ENCODE results near the gene SCARB1.

Gene SCARB1

DNA sequence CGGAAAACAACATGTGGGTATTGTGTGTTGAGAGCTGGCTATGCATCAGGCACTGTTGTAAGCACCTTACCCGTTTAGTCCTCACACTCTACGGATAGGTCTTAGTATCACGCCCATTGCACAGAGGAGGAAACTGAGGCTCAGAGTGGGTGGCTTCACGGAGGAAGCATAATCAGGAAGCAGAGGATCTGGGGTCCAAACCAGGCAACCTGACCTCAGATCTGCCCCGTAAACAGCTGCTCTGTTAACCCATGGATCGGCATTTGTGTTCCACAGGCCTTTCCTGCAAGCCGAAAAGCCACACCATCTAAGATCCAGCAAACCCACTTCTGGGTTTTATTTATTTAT is 107.9 kb downstream of the SCARB1 start:
- no peak for DNase-seq

DNA sequence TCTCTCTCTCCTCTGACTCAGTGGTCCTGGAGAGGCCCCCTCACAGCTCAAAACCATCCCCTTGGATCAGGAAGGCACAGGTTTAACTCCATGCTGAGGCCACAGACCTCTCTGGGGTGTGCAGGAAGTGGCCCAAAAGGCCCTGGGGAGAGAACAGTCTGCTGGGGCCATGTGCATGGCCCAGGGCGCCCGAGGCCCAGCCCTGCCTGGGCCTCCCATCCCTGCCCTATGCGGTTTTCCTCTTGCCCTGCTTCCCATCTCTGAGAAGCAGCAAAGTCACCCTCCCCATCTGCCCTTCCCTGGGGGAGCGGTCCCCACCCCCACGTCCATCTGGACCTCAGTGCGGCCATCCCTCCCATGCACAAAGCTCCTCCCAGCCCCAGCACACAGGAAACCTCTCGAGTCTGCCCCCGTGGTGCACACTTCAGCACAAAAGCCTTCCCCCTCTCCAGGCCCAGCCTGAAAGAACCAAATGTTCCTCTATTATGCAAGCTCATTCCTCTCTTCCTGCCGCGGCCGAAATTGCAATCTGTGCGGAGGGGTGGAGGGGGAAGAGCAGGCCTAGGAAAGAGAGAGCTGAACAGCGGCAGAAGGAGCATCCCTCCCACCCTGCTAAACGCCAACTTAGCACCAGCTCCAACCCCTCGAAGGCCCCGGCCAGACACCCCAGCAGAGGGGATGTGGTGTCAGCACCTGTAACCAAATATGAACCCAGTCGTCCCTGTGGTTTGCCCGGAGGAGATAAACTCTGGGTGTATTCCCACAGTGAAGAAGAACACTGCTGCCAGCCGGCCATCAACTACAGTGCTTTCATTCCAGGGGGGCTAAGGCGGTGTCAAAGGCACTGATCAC is 108.5 kb downstream of the SCARB1 start:
- DNase-seq = peak; percentile 89

DNA sequence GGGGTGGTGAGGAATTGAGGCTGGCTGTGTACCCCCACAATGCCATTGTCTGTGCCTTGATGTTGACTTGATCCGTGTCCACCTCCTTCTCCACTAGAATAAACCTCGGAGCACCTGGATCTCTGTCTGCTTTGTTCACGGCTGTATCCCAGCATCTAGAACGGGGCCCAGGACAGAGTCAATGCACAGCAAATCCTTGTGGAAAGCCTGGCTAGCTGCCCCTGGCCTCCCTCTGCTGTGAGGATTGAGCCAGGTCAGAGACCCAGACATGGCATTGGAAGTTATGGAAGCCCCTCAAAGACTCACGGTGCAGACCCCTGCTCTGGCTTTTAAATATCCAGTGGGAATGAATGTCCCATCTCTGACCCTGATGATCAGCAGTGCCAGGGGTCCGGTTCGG is 109.2 kb downstream of the SCARB1 start:
- DNase-seq = no peak

GRCh38 chr12:124753993-124754392 is 109.7 kb downstream of the SCARB1 start:
- DNase-seq = no peak

GRCh38 chr12:124753228-124753591 is 110.5 kb downstream of the SCARB1 start:
- no peak for DNase-seq

DNA sequence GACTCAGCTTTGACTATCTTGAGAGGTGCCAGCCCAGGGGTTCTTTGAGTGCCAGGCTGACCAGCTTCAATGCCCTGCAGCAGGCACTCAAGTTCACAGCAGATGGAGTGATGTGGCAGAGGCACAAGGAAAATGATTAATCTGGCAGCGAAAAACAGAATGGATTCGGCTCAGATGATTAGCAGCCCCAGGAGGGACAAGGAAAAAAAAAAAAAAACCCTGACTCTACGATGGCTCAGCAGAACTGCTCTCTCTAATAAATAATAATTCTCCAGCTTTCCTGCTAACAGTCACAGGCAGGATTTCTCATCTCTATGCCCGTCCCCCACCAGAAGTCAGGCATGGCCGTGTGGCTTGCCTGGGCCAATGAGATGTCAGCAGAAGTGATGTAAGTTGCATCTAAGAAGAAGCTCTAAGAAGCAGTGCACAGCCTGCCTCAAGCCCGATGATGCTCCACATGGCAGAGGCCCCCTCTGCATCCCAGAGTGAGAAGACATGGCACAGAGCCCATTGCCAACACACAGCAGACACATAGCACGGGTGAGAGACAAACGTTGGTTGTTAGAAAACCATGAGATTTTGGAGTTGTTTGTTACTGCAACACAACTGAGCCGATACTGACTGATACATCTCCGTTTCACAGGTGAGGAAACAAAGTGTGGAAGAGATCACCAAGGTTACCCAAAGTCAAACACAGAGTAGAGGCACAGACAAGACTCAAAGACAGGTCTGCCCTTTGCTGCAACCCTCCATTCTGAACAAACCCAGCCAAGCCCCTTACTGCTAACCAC is 111.0 kb downstream of the SCARB1 start:
- no peak for DNase-seq

DNA sequence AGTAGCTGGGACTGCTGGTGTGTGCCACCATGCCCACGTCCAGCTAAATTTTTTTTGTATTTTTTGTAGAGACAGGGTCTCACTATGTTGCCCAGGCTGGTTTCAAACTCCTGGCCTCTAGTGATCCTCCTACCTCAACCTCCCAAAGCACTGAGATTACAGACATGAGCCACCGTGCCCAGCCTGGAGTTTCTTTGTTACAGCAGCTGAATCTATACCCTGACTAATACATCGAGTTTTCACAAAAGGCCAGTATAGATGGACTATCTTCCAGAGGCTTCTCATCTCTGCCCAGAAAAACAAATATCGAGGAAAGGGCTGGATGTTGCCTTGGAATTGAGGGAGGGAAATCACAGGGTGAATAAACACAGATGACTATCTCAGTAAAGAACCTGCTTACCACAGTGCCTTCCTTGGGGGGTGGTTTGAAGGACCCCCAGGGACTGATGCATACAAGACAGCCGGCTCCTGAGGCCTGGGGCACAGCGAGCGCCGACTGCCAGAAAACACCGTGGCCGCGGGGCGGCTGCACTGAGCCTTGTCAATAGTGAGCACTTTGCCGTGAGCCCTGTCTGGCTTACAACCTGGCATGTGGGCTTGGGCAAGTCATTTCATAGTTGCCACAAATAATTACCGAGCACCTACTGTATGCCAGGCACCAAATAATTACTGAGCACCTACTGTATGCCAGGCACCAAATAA is 111.9 kb downstream of the SCARB1 start:
- DNase-seq = no peak

DNA sequence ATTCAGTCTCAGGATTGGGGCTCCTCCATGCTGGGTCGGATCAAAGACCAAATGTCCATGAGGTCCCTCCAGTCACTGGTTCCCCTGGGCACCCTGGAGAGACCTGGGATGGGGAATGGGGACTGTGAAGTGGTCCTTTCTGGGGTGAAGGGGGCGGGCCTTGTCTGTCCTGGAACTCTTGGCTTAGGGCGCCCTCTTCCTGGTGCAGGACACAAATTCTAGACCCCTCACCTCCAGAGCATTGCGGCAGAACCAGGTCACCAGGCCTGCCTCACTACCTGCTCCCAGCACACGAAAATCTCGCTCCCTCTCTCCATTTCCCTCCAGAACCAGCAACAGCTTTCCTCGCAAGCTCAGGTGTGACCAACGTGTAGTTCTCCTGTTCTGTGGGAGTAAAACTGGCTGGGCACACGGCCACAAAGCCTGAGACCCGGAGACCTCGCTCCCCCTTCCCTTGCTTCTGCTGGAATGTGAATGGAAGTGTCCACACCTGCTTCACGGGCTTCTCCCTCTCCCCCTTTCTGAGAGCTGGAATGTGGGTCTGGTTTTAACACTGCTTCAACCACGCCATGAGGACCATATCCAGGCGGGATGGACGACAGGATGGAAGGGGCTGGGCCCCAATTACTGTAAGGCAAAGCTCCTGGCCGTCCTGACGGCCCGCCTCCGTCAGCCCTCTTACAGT is 112.7 kb downstream of the SCARB1 start:
- DNase-seq = no peak

DNA sequence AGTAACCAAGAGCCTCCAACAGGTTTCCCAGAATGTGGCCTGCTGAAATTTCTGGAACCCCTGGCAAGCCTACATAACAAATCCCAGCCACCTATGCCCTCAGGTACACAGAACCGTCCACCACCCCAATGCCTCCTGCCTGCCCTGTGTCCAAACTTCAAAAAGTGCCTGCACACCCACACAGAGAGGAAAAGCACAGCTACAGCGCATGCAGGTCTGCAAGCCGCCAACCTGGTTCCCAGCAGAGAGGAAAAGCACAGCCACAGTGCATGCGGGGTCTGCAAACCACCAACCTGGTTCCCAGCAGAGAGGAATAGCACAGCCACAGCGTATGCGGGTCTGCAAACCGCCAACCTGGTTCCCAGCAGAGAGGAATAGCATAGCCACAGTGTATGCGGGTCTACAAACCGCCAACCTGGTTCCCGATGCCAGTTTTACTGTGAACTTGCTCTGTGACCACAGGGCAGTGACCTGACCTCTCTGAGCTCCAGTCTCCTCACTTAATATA is 113.5 kb downstream of the SCARB1 start:
- DNase-seq = no peak

DNA sequence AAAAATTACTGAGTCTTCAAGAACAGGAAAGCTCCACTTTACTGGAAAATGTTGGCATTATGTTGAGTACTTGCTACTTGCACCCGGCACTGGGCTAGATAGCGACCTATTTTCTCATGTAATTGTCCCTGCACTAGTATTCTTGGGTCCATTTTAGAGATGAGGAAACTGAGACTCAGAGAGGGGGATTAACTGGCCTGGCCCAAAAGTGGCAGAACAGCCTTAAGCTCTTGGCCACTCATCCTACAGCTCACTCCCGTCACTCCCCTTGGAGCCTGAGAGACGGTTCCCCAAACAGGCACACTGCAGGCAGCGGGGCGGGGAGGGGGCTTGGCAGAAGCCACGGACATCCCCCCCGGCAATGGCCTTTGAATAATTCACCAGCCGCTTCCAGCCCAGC is 113.9 kb downstream of the SCARB1 start:
- DNase-seq = no peak

- DNase-seq = no peak
These were observed 116.1 kb downstream of the SCARB1 start for GRCh38 chr12:124747426-124748161.

DNA sequence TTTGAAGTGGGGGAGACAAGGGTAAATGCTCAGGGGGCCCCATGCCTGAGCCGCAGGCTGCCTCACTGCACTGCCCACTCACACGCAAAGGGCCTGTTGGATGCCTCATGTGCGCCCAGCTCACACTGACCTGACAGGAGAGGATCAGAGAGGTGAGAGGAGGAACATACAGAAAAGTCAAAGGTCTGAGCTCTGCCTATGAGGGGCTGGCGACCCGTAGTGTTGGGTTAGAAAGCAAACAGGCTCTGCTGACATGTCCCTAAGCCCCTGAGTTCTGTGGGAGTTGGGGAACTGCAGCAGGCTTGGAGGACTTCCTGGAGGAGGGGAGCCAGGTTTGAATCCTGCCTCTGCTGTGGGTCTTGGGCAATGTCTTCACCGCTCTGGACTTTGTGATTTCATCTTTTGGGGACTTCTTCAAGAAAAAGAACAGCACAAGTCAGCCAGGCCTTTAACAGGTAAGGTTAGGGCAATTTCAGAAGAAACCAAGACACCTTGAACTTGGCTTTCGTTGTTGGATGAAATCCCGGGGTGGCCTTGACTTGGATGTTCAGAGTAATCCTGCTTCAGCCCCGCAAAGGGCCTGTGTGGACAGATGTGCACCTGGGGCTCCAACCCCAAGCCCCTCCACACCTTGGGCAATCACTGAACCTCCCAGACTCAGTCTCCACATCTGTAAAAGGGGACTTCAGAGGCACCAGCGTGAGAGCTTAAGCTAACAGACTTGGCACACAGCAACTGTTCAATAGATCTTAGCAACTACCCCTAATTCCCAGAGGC is 116.8 kb downstream of the SCARB1 start:
- no peak for DNase-seq

DNA sequence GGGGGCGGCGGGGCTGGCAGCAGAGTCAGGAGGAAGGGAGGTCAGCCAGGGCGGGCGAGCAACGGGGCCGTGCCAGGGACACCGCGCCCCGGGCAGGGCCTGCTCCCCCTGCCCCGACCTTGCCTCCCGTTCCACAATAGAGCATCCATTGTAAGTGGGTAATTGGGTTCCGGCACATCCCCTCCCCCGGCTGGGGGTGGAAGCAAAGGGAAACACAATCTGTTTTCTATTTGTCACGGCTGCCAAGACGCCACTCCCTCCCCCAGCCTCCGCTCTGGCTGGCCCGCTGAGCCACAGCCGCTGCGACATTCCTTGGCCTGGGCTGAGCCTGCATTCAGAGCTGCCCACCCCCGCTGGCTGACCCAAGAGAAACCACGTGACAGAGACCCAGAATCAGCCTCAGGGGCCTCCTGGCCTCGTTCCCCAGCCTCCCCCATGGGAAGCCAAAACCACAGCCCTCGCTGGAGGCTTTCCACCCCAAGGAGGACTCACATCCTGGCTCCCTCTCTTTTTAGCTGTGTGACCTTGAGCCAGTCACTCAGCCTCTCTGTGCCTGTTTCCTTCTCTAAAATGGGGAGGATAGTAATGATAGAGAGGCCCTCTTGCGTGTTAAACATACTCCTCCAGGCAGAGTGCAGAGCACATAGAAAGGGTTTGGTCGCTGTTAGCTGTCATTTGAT is 117.6 kb downstream of the SCARB1 start:
- peak; percentile 45 for DNase-seq

GRCh38 chr12:124745465-124745890 is 118.2 kb downstream of the SCARB1 start:
- DNase-seq = no peak

- DNase-seq = no peak
These were observed 118.8 kb downstream of the SCARB1 start for GRCh38 chr12:124744659-124745464.

GRCh38 chr12:124744273-124744640 is 119.4 kb downstream of the SCARB1 start:
- no peak for DNase-seq

DNA sequence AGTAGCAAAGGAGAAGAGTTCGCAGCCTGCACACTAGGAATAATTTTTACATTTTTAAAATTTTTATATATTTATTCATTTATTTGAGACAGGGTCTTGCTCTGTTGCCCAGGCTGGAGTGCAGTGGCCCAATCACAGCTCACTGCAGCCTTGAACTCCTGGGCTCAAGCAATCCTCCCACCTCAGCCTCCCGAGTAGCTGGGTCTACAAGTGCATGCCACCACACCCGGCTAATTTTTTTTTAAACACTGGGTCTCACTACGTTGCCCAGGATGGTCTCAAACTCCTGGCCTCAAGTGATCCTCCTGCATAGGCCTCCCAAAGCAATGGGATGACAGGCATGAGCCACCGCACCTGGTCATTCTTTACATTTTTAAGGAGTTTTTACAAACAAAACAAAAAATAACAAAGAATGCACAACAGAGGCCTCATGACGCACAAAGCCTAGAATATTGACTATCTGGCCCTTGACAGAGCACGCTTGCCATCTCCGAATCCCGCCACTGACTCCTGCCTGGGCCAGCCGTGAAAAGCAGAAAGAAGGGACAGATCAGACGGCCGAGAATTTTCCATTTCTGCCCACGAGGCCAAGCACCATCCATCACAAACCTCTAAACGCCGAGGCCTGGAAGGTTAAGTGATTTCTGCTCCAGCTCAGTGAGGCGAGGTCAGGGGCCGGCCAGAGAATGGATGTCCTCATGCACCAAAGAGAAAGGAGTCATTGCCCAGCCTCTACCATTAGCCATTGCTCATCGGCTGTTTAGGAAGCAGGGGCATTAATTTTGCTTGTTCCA is 120.0 kb downstream of the SCARB1 start:
- DNase-seq = no peak

- no peak for DNase-seq
These were observed 121.0 kb downstream of the SCARB1 start for GRCh38 chr12:124742678-124743077.

- DNase-seq = no peak
These were observed 121.6 kb downstream of the SCARB1 start for GRCh38 chr12:124742111-124742510.
